ENCODE results near the gene ARHGEF28.

ARHGEF28 gene

DNA sequence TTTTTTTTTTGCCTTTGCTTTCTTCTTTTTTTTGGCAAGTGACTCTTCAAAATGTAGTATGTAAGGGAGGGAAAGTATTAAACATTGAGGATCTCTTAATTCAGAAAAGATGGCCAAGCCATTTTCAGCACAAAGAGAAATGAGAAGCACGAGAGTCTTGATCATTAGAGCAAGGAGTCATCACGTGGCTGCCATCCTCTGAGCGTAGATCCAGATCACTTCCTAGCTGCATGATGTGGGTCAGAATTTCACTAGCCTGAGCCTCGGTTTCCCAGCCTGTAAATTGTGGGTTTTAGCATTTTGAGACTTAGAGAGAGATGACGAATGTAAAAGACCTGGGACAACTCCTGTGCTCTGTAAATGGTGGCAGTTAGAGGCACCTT lies 312.9 kb downstream of the ARHGEF28 start:
- Histone ChIP-seq H3K9me3 (ENCODE audit: control insufficient read depth, insufficient read depth, low read length) (no peaks in the 10 kb centered on the region), H4K20me1 (ENCODE audit: control insufficient read depth, insufficient read depth, low read depth, low read length) (no peaks in the 10 kb centered on the region), H3K4me1 (ENCODE audit: control insufficient read depth, low read length) (peaks cover 2% of the 10 kb centered on the region; the same call in 1 of the 2 replicates), H3K4me3 (ENCODE audit: low read length) (no peak overlapping the region), H3K36me3 (ENCODE audit: control insufficient read depth, low read length) (no peaks in the 10 kb centered on the region), H3F3A (ENCODE audit: control insufficient read depth, insufficient read depth) (no peaks in the 10 kb centered on the region), H3K27ac (ENCODE audit: low read depth, low read length) (no peak overlapping the region), H3K27me3 (ENCODE audit: control insufficient read depth, low read length) (no peaks in the 10 kb centered on the region), H3K9me2 (replicated peaks; ENCODE audit: control insufficient read depth, low read length) (no peaks in the 10 kb centered on the region), H3K79me2 (ENCODE audit: control insufficient read depth, low read length) (no peaks in the 10 kb centered on the region), H3K4me2 (ENCODE audit: low read length) (no peak overlapping the region)
- TF ChIP-seq, protein P1, sequence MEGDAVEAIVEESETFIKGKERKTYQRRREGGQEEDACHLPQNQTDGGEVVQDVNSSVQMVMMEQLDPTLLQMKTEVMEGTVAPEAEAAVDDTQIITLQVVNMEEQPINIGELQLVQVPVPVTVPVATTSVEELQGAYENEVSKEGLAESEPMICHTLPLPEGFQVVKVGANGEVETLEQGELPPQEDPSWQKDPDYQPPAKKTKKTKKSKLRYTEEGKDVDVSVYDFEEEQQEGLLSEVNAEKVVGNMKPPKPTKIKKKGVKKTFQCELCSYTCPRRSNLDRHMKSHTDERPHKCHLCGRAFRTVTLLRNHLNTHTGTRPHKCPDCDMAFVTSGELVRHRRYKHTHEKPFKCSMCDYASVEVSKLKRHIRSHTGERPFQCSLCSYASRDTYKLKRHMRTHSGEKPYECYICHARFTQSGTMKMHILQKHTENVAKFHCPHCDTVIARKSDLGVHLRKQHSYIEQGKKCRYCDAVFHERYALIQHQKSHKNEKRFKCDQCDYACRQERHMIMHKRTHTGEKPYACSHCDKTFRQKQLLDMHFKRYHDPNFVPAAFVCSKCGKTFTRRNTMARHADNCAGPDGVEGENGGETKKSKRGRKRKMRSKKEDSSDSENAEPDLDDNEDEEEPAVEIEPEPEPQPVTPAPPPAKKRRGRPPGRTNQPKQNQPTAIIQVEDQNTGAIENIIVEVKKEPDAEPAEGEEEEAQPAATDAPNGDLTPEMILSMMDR (IDR thresholded peaks at IDR 0.05; ENCODE audit: low read depth, low read length, poor library complexity, severe bottlenecking) = no peak
- no peak for TF ChIP-seq EZH2phosphoT487 (IDR thresholded peaks at IDR 0.05; ENCODE audit: borderline replicate concordance, low read length)

DNA sequence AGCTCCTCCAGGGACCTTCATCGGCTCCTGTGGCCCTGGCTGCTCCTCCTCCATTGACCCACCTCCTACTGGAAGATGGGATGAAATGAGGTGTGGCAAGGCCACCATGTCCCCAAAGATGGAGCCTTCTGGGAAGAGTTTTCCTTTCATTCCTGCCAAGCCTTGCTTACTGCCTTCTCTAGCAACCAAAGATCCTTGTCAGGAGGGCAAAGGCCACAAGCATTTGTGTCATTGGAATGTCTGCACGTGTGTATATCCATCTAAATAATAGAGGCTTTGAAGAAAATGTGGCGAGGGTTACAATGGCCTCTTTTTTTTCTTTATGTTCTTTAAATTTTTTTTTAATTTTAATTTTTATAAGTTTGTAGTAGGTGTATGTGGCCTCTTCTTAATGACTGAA lies 313.6 kb downstream of the ARHGEF28 start:
- H3K79me2 ChIP-seq (ENCODE audit: control insufficient read depth, low read length) = no peaks in the 10 kb centered on the region
- peaks cover 2% of the 10 kb centered on the region; the same call in 1 of the 2 replicates for H3K4me1 ChIP-seq (ENCODE audit: control insufficient read depth, low read length)
- H3K9me2 ChIP-seq (replicated peaks; ENCODE audit: control insufficient read depth, low read length) = no peaks in the 10 kb centered on the region
- H3K36me3 ChIP-seq (ENCODE audit: control insufficient read depth, low read length) = no peaks in the 10 kb centered on the region
- H3K4me3 ChIP-seq (ENCODE audit: low read length) = no peak overlapping the region
- H3K27ac ChIP-seq (ENCODE audit: low read depth, low read length) = no peak overlapping the region
- H4K20me1 ChIP-seq (ENCODE audit: control insufficient read depth, insufficient read depth, low read depth, low read length) = no peaks in the 10 kb centered on the region
- no peaks in the 10 kb centered on the region for H3K9me3 ChIP-seq (ENCODE audit: control insufficient read depth, insufficient read depth, low read length)
- TF ChIP-seq EZH2phosphoT487 (IDR thresholded peaks at IDR 0.05; ENCODE audit: borderline replicate concordance, low read length) = no peak
- TF ChIP-seq, protein P1 (IDR thresholded peaks at IDR 0.05; ENCODE audit: low read depth, low read length, poor library complexity, severe bottlenecking) = no peak
- no peak overlapping the region for H3K4me2 ChIP-seq (ENCODE audit: low read length)
- H3F3A ChIP-seq (ENCODE audit: control insufficient read depth, insufficient read depth) = no peaks in the 10 kb centered on the region
- no peaks in the 10 kb centered on the region for H3K27me3 ChIP-seq (ENCODE audit: control insufficient read depth, low read length)

DNA sequence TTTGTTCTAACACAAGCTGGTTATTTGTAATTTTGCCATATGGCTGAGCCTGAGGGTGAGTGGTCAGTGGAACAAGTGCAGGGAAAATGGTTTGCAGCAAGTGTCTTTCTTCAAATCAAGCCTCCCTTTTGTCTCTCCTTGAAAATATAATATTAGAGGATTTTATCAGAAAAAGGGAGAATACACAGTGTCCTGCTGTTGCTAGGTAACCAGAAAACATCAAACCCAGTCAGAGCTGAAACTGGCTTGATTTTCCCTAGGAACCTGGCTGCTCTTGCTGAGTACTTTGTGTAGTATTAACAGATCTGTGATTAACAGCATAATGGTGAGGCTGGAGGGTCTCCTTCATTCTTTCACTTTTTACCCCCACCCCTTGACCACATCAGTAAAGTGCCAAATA lies 314.0 kb downstream of the ARHGEF28 start:
- no peak for TF ChIP-seq EZH2phosphoT487 (IDR thresholded peaks at IDR 0.05; ENCODE audit: borderline replicate concordance, low read length)
- no peaks in the 10 kb centered on the region for H3K27me3 ChIP-seq (ENCODE audit: control insufficient read depth, low read length)

DNA sequence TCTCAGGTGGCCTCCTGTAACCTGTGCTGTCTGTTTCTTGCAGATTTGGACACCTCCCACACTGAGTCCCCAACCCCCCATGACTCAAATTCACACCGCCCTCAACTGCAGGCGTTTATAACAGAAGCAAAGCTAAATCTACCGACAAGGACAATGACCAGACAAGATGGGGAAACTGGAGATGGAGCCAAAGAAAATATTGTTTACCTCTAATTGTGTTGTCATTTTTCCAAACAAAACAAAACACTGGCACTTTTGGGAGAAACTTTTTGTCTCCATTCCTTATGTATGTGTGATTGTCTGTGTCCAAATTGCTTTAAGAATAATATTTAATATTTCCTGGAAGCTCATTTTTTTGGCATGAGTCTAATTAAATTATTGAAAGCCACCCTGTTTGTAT lies 314.8 kb downstream of the ARHGEF28 start:
- Histone ChIP-seq H3K4me1 (ENCODE audit: control insufficient read depth, low read length) (peaks cover 2% of the 10 kb centered on the region; the same call in 1 of the 2 replicates), H3K4me2 (ENCODE audit: low read length) (no peak overlapping the region), H3K27ac (ENCODE audit: low read depth, low read length) (no peak overlapping the region), H3K36me3 (ENCODE audit: control insufficient read depth, low read length) (no peaks in the 10 kb centered on the region), H4K20me1 (ENCODE audit: control insufficient read depth, insufficient read depth, low read depth, low read length) (no peaks in the 10 kb centered on the region), H3K79me2 (ENCODE audit: control insufficient read depth, low read length) (no peaks in the 10 kb centered on the region), H3K4me3 (ENCODE audit: low read length) (no peak overlapping the region), H3K9me2 (replicated peaks; ENCODE audit: control insufficient read depth, low read length) (no peaks in the 10 kb centered on the region), H3F3A (ENCODE audit: control insufficient read depth, insufficient read depth) (no peaks in the 10 kb centered on the region), H3K27me3 (ENCODE audit: control insufficient read depth, low read length) (no peaks in the 10 kb centered on the region), H3K9me3 (ENCODE audit: control insufficient read depth, insufficient read depth, low read length) (no peaks in the 10 kb centered on the region)
- TF ChIP-seq EZH2phosphoT487 (IDR thresholded peaks at IDR 0.05; ENCODE audit: borderline replicate concordance, low read length) = no peak

More for the DNA sequence above, 314.0 kb downstream of the ARHGEF28 start:
- Histone ChIP-seq H3K79me2 (ENCODE audit: control insufficient read depth, low read length) (no peaks in the 10 kb centered on the region), H3K4me3 (ENCODE audit: low read length) (no peak overlapping the region), H3F3A (ENCODE audit: control insufficient read depth, insufficient read depth) (no peaks in the 10 kb centered on the region), H3K27ac (ENCODE audit: low read depth, low read length) (no peak overlapping the region), H4K20me1 (ENCODE audit: control insufficient read depth, insufficient read depth, low read depth, low read length) (no peaks in the 10 kb centered on the region), H3K9me2 (replicated peaks; ENCODE audit: control insufficient read depth, low read length) (no peaks in the 10 kb centered on the region), H3K36me3 (ENCODE audit: control insufficient read depth, low read length) (no peaks in the 10 kb centered on the region), H3K4me1 (ENCODE audit: control insufficient read depth, low read length) (peaks cover 2% of the 10 kb centered on the region; the same call in 1 of the 2 replicates), H3K9me3 (ENCODE audit: control insufficient read depth, insufficient read depth, low read length) (no peaks in the 10 kb centered on the region), H3K4me2 (ENCODE audit: low read length) (no peak overlapping the region)

Measured in DOHH2 (cell line).